Activated CD4-positive, CD25-positive, alpha-beta regulatory T cell treated with anti-CD3 and anti-CD28 coated beads, Interleukin-2, amount 50 U/mL, for 16 hours (primary cell): ENCODE data around the gene SAG.

Experiments used
- DNase-seq: peaks from one replicate; pipeline ENCODE4 v3.0.0-alpha.2; 2020; ENCODE audit warnings: low read depth, low spot score

Gene SAG

GRCh38 chr2:233307565-233307964, at the start of gene SAG:
Gene SAG, plus strand, starts transcription at chr2:233307816. Its CDS starts 1,374 bp downstream, at chr2:233309190.
- no peak for DNase-seq

GRCh38 chr2:233258211-233258610, 49.4 kb upstream of the SAG start:
- DNase-seq, result no peak

- DNase-seq, result no peak
Observed at GRCh38 chr2:233259730-233260129, 47.9 kb upstream of the SAG start.

- DNase-seq, result no peak
Observed at GRCh38 chr2:233260661-233261060, 47.0 kb upstream of the SAG start.

- DNase-seq, result no peak
Observed at GRCh38 chr2:233261819-233262555, 45.6 kb upstream of the SAG start.

GRCh38 chr2:233262562-233262961, 45.1 kb upstream of the SAG start:
- no peak for DNase-seq

GRCh38 chr2:233263045-233263570, 44.5 kb upstream of the SAG start:
- DNase-seq, result no peak

- DNase-seq, result no peak
Observed at GRCh38 chr2:233264667-233265066, 42.9 kb upstream of the SAG start.

- no peak for DNase-seq
Observed at GRCh38 chr2:233265899-233266431, 41.7 kb upstream of the SAG start.

GRCh38 chr2:233266481-233266880, 41.1 kb upstream of the SAG start:
- no peak for DNase-seq

- peak; percentile 72 for DNase-seq
Observed at GRCh38 chr2:233267516-233268245, 39.9 kb upstream of the SAG start.

- DNase-seq, result no peak
Observed at GRCh38 chr2:233270366-233270765, 37.2 kb upstream of the SAG start.

- DNase-seq, result no peak
Observed at GRCh38 chr2:233270951-233271350, 36.7 kb upstream of the SAG start.

GRCh38 chr2:233271693-233272092, 35.9 kb upstream of the SAG start:
- DNase-seq, result no peak

- no peak for DNase-seq
Observed at GRCh38 chr2:233273120-233273519, 34.5 kb upstream of the SAG start.

GRCh38 chr2:233275223-233275622, 32.4 kb upstream of the SAG start:
- DNase-seq, result no peak

GRCh38 chr2:233278921-233279320, 28.7 kb upstream of the SAG start:
- DNase-seq, result no peak

GRCh38 chr2:233280114-233280693, 27.4 kb upstream of the SAG start:
- DNase-seq, result no peak

- no peak for DNase-seq
Observed at GRCh38 chr2:233281553-233281952, 26.1 kb upstream of the SAG start.

- no peak for DNase-seq
Observed at GRCh38 chr2:233281992-233282603, 25.5 kb upstream of the SAG start.

- no peak for DNase-seq
Observed at GRCh38 chr2:233285921-233286320, 21.7 kb upstream of the SAG start.

- DNase-seq, result no peak
Observed at GRCh38 chr2:233287871-233288270, 19.7 kb upstream of the SAG start.
